GM12864 (cell line): ENCODE data around the gene KCNV2.

Source experiments
- DNase-seq: peaks from one replicate; pipeline ENCODE4 v3.0.0-alpha.2; 2011; ENCODE audit warnings: low read depth
- H3K4me3 ChIP-seq: 2 replicates; pipeline ENCODE4 v1.5.1; 2011; ENCODE audit warnings: mild to moderate bottlenecking, low read depth, low read length, control low read depth
- TF ChIP-seq, protein P1 (sequence below): IDR thresholded peaks from 2 replicates; pipeline ENCODE4 v1.5.1; 2011; ENCODE audit warnings: low read depth, mild to moderate bottlenecking, moderate library complexity, low read length, control low read depth, inconsistent platforms; ENCODE audit errors: missing control alignments

KCNV2 gene

GRCh38 chr9:2730971-2731370, 13.7 kb downstream of the KCNV2 start:
- no peak for DNase-seq
- H3K4me3 ChIP-seq, result no peak overlapping the region
- TF ChIP-seq, protein P1, sequence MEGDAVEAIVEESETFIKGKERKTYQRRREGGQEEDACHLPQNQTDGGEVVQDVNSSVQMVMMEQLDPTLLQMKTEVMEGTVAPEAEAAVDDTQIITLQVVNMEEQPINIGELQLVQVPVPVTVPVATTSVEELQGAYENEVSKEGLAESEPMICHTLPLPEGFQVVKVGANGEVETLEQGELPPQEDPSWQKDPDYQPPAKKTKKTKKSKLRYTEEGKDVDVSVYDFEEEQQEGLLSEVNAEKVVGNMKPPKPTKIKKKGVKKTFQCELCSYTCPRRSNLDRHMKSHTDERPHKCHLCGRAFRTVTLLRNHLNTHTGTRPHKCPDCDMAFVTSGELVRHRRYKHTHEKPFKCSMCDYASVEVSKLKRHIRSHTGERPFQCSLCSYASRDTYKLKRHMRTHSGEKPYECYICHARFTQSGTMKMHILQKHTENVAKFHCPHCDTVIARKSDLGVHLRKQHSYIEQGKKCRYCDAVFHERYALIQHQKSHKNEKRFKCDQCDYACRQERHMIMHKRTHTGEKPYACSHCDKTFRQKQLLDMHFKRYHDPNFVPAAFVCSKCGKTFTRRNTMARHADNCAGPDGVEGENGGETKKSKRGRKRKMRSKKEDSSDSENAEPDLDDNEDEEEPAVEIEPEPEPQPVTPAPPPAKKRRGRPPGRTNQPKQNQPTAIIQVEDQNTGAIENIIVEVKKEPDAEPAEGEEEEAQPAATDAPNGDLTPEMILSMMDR, result no peak

DNA sequence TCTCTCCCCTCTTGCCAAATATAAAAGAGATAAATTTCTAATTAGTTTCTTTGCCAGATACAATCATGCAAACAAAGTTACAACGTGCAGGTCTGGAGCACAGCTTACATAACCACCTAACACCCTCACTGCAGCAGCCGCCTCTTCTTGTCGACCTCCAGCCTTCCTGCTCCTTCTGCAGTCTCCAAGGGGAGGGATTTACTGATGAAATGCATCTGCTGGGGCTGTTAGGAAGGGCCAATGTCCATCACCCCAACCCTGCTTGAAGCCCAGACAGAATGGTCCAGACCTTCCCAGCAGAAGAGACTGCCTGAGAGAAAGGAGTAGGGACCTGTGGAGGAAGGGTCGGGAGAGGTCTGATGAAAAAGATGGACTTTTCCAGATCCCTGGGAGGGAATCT, 15.2 kb downstream of the KCNV2 start:
- H3K4me3 ChIP-seq, result no peak overlapping the region
- TF ChIP-seq, protein P1, result no peak

GRCh38 chr9:2740616-2741015, 23.3 kb downstream of the KCNV2 start:
- no peak for DNase-seq
- no peak overlapping the region for H3K4me3 ChIP-seq
- TF ChIP-seq, protein P1, result no peak

More for the DNA sequence above, 15.2 kb downstream of the KCNV2 start:
- DNase-seq, result no peak

DNA sequence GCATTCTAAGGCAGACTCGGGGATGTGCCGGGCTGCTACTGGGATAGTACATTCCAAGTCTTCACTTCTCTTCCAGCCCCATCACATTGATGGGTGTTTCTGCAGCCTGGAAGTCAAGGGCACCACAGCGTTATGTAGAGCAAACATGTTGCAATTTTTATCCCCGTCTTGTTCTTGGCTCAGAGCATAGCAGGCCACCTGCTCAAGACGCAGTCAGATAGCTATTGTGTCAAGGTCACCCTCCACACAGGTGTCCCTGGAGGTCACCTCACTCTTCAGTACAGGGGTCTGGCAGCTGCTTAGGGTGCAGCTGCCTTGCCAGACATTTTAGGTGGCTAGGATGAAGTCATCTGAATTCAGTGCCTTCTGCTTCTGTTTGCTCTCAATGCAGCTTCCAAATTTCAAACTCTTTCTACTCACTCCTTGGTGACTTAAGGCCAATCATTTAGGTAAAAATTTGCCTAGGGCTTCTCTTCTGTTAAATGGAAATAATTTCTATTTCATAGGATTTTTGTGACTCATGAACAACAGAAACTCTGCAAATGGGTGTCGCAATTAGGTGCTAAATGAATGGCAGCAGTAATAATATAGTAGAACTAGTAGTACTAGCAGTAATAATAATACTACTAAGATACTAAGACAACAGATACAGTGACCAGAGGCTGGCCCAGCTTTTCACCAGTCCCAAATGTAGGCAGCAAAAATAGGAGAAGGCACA, 24.3 kb downstream of the KCNV2 start:
- H3K4me3 ChIP-seq, result no peak overlapping the region
- TF ChIP-seq, protein P1, result no peak
- DNase-seq, result no peak

GRCh38 chr9:2742214-2742613, 24.9 kb downstream of the KCNV2 start:
- no peak overlapping the region for H3K4me3 ChIP-seq
- no peak for DNase-seq
- TF ChIP-seq, protein P1, result no peak

DNA sequence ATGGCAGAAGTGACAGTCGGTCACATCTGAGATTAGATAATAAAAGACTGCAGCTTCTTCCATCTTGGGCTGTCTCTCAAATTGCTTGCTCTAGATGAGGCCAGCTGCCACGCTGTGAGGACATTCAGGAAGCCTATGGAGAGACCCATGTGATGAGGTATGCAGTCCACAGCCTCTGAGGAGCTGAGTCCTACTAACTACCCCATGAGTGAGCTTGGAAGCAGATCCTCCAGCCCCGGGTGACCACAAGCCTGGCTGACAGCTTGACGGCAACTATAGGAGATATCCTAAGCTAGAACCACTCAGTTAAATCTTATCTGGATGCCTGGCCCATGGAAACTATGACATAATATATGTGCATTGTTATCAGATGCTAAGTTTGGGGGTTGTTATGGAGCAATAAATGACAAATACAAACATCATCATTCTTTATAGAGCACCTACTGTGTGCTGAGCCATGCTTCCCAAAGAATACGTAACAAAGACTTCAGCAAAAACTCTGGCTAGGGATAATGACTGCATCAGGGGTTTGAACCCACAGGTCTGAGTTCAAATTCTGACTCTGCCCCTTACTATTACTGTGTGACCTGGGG, 26.7 kb downstream of the KCNV2 start:
- no peak overlapping the region for H3K4me3 ChIP-seq
- TF ChIP-seq, protein P1, result no peak
- no peak for DNase-seq
